Activated naive CD4-positive, alpha-beta T cell treated with anti-CD3 and anti-CD28 coated beads, Interleukin-2, amount 10 ng/mL, durations not matched to agents 7 days and 5 days (primary cell): Measurements from ENCODE around the gene TRAPPC6A.

Source experiments
- CTCF ChIA-PET: fragments of 350-600 bp; sonication (Branson Sonifier 250); formaldehyde crosslinking; loops from one replicate; lab custom pipeline; 2021; ENCODE audit warnings: antibody characterized with exemption; lab: Charles Lee
- DNase-seq: peaks from one replicate; pipeline ENCODE4 v3.0.0-alpha.2; 2020
- H3K27ac Mint-ChIP-seq: one replicate; pipeline ENCODE4 v1.8.0; 2021; ENCODE audit warnings: mild to moderate bottlenecking, moderate library complexity, mixed read lengths
- H3K27me3 Mint-ChIP-seq: one replicate; pipeline ENCODE4 v1.8.0; 2021; ENCODE audit warnings: mild to moderate bottlenecking, mixed read lengths
- H3K36me3 Mint-ChIP-seq: one replicate; pipeline ENCODE4 v1.8.0; 2021; ENCODE audit warnings: mixed read lengths
- H3K4me1 Mint-ChIP-seq: one replicate; pipeline ENCODE4 v1.8.0; 2021; ENCODE audit warnings: mixed read lengths
- H3K4me3 Mint-ChIP-seq: one replicate; pipeline ENCODE4 v1.8.0; 2021; ENCODE audit warnings: mild to moderate bottlenecking, moderate library complexity, mixed read lengths
- H3K9me3 Mint-ChIP-seq: one replicate; pipeline ENCODE4 v1.8.0; 2021; ENCODE audit warnings: mixed read lengths

TRAPPC6A gene

DNA sequence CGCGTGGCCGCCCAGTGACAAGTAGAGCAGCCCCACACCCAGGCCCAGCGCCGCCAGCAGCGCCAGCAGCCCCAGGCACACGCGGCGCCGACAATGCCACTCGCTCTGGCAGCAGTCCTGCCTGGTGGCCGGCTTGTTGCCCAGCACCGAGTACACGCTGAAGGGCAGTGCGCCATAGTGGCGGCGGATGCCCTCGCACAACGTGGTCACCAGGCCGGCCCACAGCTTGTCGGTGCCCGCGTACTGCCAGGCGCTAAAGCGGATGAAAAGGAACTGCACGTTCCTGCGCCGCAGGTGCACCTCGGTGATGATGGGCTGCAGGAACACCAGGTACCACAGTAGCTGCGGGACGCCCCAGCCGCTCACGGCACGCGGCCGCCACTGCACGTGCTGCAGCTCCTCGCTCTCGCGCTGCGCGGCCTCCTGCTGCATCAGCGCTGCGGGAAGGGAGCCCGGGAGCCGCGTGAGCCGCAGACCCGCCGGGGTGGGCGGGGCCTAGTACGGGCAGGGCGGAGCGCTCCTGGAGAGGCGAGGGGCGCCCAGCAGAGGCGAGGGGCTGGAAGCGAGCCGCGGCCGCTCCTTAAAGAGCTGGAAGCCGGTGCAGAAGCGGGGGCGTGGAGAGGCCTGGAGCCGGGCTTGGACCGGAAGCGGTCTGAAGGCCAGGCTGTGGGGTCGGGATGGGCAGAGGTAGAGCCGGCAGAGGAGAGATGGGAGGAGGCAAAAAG is 24.5 kb downstream of the TRAPPC6A start:
- peaks cover 10% of the 10 kb centered on the region for H3K36me3 Mint-ChIP-seq
- H3K27ac Mint-ChIP-seq = no peak overlapping the region
- peak; percentile 59 for DNase-seq
- H3K4me3 Mint-ChIP-seq = peak overlapping the region; percentile 56
- CTCF ChIA-PET = interaction anchor here (1.1 to 1.3 kb wide), 2 partner anchors 73 to 95 kb away, joined by 3 read pairs; no protein-coding TSS in a partner anchor
- peaks cover 34% of the 10 kb centered on the region for H3K4me1 Mint-ChIP-seq
- H3K9me3 Mint-ChIP-seq = no peaks in the 10 kb centered on the region
- peaks cover 86% of the 10 kb centered on the region for H3K27me3 Mint-ChIP-seq

DNA sequence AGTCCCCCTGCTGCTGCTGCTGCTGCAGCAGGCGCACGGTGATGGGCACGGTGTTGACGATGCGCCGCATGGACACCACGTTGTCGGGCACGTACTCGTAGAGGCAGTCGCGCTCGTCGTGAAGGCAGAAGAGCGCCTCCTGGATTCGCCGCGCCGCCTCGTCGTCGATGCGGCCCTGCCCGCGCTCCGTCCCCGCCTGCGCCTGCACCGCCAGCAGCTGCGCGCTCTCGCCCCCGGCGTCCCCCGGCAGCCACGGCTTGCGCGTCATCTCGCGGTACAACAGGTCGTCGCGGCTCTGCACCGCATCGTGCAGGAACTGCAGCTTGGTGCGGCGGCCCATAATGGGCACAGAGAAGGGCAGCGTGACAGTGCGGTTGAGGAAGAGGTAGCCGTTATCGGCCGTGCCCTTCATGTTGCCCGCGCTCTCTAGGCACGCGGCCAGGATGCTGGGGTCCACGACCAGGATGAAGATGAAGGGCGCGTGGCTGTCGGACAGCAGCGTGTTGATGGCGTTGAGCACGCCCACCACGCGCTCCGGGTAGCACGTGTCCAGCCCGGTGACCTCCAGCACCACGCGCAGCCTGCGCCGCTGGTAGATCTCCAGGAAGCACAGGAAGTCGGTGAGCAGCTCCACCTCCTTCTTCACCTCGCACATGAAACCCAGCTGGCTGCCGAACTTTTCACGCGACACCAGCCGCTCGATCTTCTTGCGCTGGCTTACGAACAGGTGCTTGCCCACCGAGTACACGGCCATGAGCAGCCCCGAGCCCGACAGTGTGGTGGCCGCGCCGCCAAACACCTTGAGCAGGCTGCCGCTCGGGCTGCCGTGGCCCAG is 25.3 kb downstream of the TRAPPC6A start:
- Mint-ChIP-seq H3K36me3 (peaks cover 10% of the 10 kb centered on the region), H3K9me3 (no peaks in the 10 kb centered on the region), H3K27me3 (peaks cover 78% of the 10 kb centered on the region), H3K4me3 (peak overlapping the region; percentile 56), H3K27ac (peak overlapping the region; percentile 80), H3K4me1 (peaks cover 34% of the 10 kb centered on the region)
- CTCF ChIA-PET = interaction anchor here (1.0 to 1.3 kb wide), 3 partner anchors 11 to 96 kb away, joined by 3 read pairs; no protein-coding TSS in a partner anchor
- DNase-seq = peak; percentile 78

DNA sequence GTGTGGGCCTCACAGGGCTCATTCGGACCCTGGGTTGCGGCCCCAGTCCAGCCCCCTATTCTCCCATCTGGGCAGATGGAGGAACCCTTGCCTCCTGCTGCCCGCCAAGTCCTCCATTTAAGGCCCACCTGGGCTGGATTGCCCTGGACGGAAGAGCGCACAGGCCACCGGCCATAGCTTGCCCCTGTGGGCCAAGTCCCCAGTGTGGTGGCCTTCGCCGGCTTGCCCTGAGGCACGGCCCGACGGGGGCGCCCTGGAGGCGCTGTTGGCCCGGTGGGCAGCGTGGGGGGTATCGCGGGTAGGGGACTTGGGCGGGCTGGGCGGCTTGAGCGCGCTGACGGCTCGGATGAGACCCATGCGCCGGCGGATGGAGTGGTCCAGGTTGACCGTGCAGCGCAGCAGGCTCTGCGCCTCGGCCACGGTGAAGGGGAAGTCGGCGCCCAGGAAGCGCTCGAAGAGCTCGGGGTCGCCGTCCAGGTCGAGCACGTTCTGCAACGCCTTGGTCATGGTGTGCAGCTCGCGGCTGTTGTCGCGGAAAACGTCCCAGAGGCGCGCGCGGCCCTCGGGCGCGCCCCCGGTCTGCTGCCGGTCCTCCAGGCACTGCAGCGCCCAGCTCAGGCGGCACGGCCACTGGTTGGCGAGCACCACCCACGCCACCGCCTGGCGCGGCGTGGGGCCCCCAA is 26.1 kb downstream of the TRAPPC6A start:
- peaks cover 10% of the 10 kb centered on the region for H3K36me3 Mint-ChIP-seq
- peak overlapping the region; percentile 15 for H3K4me3 Mint-ChIP-seq
- CTCF ChIA-PET = interaction anchor here (1.0 to 1.3 kb wide), 2 partner anchors 12 to 97 kb away, joined by 3 read pairs; no protein-coding TSS in a partner anchor
- H3K27me3 Mint-ChIP-seq = peaks cover 72% of the 10 kb centered on the region
- no peaks in the 10 kb centered on the region for H3K9me3 Mint-ChIP-seq
- peak overlapping the region; percentile 33 for H3K27ac Mint-ChIP-seq
- peaks cover 34% of the 10 kb centered on the region for H3K4me1 Mint-ChIP-seq
- DNase-seq = no peak

DNA sequence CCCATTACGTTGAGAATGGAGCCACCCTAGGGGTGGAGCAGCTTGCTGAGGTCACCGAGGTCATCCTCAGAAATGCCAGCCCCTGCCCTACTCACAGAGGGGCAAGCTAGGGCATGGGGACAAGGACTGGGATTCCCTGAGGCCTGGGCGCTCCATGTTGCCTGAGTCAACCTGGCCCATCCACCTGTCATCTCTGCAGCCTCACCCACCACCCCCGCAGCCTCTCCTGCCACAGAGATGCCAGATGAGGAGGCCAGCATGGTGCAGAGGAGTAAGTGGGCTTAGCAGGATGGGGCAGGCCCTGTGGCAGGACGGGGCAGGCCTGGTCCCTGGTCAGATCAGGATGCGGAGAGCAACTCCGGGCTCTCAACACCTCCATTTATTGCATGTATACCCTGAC is 26.7 kb downstream of the TRAPPC6A start:
- Mint-ChIP-seq H3K9me3 (no peaks in the 10 kb centered on the region), H3K4me3 (peak overlapping the region; percentile 15), H3K4me1 (peaks cover 34% of the 10 kb centered on the region), H3K27ac (no peak overlapping the region), H3K27me3 (peaks cover 65% of the 10 kb centered on the region), H3K36me3 (peaks cover 10% of the 10 kb centered on the region)
- DNase-seq = no peak
- CTCF ChIA-PET = no interaction called here

DNA sequence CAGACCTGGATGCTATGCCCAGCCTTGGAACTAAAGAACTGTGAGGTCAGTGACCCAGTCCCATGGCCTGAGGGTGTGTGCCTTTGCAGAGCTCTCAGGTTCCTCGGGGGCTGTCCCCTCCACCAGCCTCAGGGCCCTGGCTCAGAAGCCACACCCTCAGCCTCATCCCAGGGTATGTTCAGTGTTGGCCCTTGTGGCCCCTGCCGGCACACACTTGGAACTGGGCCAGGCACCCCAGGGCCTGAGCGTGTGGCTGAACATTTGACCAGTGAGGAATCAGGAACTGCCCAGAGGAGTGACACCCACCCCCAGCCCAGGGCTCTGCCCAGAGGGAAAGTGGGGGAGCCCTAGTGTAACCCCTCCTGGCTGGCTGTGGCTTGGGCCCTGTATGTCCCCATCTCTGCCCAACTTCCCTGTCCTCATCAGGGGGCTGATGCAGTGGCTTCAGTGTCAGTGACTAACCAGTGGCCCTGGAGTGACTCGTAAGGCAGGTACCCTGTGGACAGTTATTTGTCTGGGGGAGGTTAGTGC is 27.2 kb downstream of the TRAPPC6A start:
- H3K27ac Mint-ChIP-seq = no peak overlapping the region
- H3K27me3 Mint-ChIP-seq = peaks cover 60% of the 10 kb centered on the region
- CTCF ChIA-PET = no interaction called here
- H3K36me3 Mint-ChIP-seq = peaks cover 10% of the 10 kb centered on the region
- DNase-seq = no peak
- no peaks in the 10 kb centered on the region for H3K9me3 Mint-ChIP-seq
- no peak overlapping the region for H3K4me3 Mint-ChIP-seq
- peaks cover 34% of the 10 kb centered on the region for H3K4me1 Mint-ChIP-seq

DNA sequence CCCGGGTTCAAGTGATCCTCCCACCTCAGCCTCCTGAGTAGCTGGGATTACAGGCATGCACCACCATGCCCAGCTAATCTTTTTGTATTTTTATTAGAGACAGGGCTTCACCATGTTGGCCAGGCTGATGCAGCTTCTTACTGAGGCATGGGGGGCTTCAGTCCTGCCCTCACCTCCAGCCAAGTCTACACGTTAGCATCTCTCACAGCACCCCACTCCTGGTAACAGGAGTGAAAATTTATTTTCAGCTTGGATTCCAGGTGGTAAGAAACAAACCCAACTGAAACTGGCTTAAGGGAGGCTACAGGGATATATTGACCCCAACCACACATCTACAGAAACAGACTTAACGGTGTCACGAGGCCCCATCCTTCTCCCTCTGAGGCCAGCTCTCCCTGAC is 27.9 kb downstream of the TRAPPC6A start:
- CTCF ChIA-PET = interaction anchor here (1.2 kb wide), 1 partner anchor 37 kb away, joined by 3 read pairs; no protein-coding TSS in a partner anchor
- Mint-ChIP-seq H3K36me3 (peaks cover 10% of the 10 kb centered on the region), H3K4me3 (no peak overlapping the region), H3K27ac (no peak overlapping the region), H3K9me3 (no peaks in the 10 kb centered on the region), H3K27me3 (peaks cover 54% of the 10 kb centered on the region), H3K4me1 (peaks cover 34% of the 10 kb centered on the region)
- DNase-seq = no peak

DNA sequence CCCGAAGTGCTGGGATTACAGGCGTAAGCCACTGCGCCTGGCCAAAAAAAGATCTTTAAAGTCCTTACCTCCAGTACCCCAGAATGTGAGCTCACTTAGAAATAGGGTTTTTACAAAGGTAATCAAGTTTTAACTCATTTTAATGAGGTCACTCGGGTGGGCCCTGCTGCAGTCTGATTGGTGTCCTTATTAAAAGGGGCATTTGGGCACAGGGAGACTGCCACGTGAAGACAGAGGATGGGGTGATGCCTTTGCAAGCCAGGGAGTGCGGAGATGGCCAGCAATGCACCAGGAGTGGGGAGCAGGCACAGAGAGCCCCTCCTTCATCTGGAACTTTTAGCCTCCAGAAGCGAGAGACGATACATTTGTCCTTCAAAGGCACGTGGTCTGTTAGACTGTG is 28.9 kb downstream of the TRAPPC6A start:
- DNase-seq = no peak
- no peak overlapping the region for H3K4me3 Mint-ChIP-seq
- CTCF ChIA-PET = interaction anchor here (1.2 to 1.6 kb wide), 2 partner anchors 31 to 38 kb away, joined by 3 to 4 read pairs; no protein-coding TSS in a partner anchor
- H3K36me3 Mint-ChIP-seq = peaks cover 10% of the 10 kb centered on the region
- peaks cover 32% of the 10 kb centered on the region for H3K4me1 Mint-ChIP-seq
- peak overlapping the region; percentile 71 for H3K27ac Mint-ChIP-seq
- H3K9me3 Mint-ChIP-seq = no peaks in the 10 kb centered on the region
- H3K27me3 Mint-ChIP-seq = peaks cover 43% of the 10 kb centered on the region

DNA sequence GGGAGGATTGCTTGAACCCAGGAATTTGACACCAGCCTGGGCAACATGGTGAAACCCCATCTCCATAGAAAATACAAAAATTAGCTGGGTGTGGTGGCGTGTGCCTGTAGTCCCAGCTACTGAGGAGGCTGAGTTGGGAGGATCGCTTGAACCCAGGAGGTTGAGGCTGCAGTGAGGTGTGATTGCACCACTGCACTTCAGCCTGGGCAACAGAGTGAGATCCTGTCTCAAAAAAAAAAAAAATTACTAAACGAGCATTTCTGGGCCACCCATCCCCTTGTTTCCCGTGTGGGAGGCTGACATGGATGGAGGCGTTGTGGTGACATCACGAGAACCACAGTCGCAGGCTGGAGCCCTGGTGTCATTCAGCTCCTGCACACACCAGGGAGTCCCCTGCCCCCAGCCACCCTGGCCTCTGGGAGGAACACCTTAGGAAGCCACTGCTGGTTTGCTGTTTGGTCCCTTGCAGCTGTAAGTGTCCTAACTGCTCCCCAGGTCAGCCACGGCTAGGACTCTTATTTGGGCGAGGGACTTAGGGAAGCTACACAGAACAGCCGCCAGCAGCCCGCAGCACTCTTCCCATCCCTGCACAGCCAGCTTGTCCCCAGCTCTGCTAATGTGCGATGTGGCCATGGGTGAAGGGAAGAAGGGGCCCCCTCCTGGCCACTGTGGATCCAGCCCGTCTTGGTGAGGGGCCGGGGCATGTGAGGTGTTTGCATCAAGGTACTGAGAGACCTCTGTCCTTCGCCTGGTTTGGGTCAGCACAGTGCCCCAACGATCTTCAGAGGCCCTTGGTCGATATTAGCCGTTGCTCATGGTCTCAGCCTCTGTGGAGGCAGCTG is 30.0 kb downstream of the TRAPPC6A start:
- CTCF ChIA-PET = interaction anchor here (1.6 kb wide), 1 partner anchor 30 kb away, joined by 4 read pairs; no protein-coding TSS in a partner anchor
- H3K4me1 Mint-ChIP-seq = peaks cover 21% of the 10 kb centered on the region
- H3K27me3 Mint-ChIP-seq = peaks cover 33% of the 10 kb centered on the region
- peaks cover 10% of the 10 kb centered on the region for H3K36me3 Mint-ChIP-seq
- H3K27ac Mint-ChIP-seq = no peak overlapping the region
- H3K4me3 Mint-ChIP-seq = no peak overlapping the region
- DNase-seq = no peak
- H3K9me3 Mint-ChIP-seq = no peaks in the 10 kb centered on the region

DNA sequence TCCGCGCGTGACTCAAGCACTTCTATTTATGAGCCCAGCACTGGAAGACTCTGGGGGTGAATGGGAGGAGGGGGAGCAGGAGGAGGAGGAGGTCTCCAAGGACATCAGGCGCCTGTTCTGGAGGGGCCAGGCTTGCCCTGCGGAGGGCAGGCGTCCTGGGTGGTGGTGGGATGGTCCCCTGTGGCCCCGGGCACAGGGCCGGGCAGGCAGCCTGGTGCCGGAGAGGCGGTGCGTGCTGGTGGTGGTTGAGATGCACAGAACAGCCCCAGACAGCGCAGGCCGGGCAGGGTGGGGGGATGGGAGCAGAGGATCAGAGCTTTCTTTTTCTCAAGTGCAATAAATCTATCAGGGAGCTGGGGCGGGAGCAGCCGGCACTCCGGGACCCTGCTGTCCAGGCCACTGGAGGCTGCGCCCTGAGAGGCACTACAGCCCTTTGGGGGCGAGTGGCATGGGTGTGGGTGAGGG is 31.3 kb downstream of the TRAPPC6A start:
- no peak overlapping the region for H3K4me3 Mint-ChIP-seq
- H3K27ac Mint-ChIP-seq = no peak overlapping the region
- H3K27me3 Mint-ChIP-seq = peaks cover 20% of the 10 kb centered on the region
- H3K9me3 Mint-ChIP-seq = no peaks in the 10 kb centered on the region
- peaks cover 12% of the 10 kb centered on the region for H3K36me3 Mint-ChIP-seq
- no peak for DNase-seq
- CTCF ChIA-PET = no interaction called here
- H3K4me1 Mint-ChIP-seq = peaks cover 12% of the 10 kb centered on the region

DNA sequence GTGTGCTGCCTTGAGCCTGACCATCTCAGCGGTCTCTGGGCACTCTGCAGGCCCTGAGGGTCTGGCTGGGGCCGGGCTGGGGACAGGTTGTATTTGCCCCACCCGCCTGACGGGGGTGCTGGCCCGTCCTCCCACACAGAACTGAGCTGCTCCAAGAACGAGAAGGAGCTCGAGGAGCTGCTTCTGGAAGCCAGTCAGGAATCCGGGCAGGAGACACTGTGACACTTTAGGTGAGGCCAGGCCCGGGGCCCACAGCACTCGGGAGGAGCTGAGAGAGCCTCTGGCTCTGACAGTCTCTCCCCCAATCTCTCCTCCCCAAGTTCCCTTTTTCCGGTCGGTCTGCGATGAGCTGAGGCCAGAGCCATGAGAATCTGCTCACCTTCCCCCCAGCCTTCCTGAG is 31.8 kb downstream of the TRAPPC6A start:
- Mint-ChIP-seq H3K27ac (no peak overlapping the region), H3K4me1 (peaks cover 7% of the 10 kb centered on the region), H3K9me3 (no peaks in the 10 kb centered on the region), H3K27me3 (peaks cover 15% of the 10 kb centered on the region), H3K4me3 (no peak overlapping the region), H3K36me3 (peaks cover 10% of the 10 kb centered on the region)
- CTCF ChIA-PET = no interaction called here
- DNase-seq = no peak

DNA sequence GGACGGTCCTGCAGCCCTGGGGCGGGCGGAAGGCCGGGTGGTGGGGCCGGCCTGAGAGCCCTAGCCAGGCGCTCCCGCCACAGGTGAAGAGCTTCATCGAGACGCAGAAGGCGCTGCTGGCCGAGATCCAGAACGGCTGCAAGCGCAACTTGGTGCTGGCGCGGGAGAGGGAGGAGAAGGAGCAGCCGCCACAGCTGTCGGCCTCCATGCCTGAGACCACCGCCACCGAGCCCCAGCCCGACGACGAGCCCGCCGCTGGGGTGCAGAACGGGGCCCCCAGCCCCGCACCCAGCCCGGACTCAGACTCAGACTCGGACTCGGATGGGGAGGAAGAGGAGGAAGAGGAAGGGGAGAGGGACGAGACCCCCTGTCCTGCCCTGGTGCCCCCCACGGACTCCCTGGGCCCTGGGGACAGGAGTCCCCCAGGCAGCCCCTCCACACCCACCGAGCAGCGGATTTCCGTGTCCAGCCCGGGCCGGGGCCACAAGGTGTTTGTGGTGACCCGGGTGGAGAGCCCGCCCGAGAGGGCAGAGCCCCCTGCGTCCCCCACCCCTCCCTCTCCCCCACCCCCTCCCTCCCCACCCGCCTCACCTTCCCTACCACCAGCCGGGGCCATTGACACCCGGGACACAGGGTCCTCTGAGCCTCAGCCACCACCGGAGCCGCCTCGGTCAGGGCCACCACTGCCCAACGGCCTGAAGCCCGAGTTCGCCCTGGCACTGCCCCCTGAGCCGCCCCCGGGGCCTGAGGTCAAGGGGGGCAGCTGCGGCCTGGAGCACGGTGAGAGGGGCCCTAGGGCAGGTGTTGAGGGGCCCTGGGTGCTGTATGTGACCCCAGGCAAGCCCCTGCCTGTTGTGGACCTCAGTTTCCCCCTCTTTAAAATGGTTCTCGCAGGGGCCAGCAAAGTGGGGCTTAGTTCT is 32.5 kb downstream of the TRAPPC6A start:
- peaks cover 11% of the 10 kb centered on the region for H3K36me3 Mint-ChIP-seq
- H3K4me3 Mint-ChIP-seq = no peak overlapping the region
- peaks cover 7% of the 10 kb centered on the region for H3K4me1 Mint-ChIP-seq
- no peaks in the 10 kb centered on the region for H3K9me3 Mint-ChIP-seq
- peaks cover 7% of the 10 kb centered on the region for H3K27me3 Mint-ChIP-seq
- DNase-seq = no peak
- H3K27ac Mint-ChIP-seq = no peak overlapping the region
- CTCF ChIA-PET = interaction anchor here (1.8 kb wide), 1 partner anchor 19 kb away, joined by 4 read pairs; no protein-coding TSS in a partner anchor
